8988T (cell line): Measurements from ENCODE around the gene LRRC3.

Experiments
- DNase-seq: peaks from one replicate; pipeline ENCODE4 v3.0.0; 2011

LRRC3 gene

GRCh38 chr21:44440241-44441040 is 14.9 kb upstream of the LRRC3 start:
- DNase-seq = no peak

DNA sequence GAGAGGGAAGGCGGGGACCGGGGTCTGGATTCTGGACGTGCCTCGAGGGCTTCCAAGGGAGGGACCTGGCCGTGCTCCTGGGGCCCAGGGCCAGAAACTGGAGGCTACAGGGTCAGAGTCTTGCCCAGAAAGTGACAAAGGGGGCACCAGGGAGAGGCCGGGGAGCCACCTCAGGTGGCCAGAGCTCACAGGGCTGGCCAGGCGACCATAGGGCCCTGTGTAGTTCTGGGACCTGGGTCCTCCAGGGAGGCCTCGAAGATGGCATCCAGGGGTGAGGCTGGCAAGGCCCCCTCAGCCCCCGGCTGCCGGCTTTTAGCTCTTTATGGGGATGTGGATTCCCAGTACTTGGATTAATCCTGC is 14.3 kb upstream of the LRRC3 start:
- DNase-seq = no peak

- DNase-seq = no peak
Observed at GRCh38 chr21:44441581-44442265, 13.6 kb upstream of the LRRC3 start.

DNA sequence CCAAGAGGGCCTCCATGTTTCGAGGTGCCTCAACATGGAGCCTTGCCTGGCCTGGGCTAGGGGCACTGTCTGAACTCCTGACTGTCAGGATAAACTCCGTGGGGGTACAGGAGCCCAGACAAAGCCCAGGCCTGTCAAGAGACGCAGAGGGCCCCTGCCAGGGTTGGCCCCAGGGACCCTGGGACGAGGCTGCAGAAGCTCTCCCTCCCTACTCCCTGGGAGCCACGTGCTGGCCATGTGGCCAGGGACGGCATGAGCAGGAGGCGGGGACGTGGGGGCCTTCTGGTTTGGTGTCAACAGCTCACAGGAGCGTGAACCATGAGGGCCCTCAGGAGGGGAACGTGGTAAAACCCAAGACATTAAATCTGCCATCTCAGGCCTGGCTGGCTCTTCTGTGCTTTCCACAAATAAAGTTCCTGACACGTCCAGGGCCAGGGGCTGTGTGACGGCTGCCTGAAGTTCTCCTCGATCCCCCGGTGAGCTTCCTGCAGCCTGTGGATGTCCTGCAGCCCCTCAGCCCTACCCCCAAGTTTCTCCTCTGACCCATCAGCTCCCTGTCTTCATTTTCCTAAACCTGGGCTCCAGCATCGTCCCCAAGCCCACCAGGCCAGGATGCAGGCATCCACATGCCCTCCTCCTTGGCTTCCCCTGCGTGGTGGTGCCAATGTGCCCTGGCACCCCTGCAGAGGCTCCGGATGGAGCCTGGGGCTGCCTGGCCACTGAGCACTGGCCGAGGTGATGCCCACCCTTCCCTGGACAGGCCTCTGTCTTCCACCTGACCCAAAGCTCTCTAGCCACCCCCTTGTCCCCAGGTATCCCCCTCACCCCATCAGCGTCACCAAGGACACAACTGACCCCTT is 12.8 kb upstream of the LRRC3 start:
- DNase-seq = no peak

- no peak for DNase-seq
Observed at GRCh38 chr21:44443291-44443890, 11.9 kb upstream of the LRRC3 start.

DNA sequence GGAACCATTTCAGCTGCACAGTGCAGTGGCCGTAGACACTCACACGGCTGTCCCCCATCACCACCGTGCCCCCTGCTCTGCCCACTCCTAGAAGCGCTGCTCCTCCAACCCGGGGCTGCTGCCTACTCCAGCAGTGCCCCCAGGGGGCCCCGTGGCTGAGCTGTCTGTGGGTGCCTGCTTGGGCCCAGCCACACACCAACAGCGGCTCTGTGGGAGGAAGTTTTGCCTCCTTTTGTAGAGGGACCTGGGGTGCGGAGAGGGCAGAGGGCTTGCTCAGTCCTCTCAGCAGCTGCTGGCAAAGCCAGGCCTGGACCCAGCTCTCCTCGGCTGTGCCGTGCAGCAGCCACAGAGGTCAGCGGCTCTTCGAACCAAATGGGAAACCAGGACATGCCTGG is 11.4 kb upstream of the LRRC3 start:
- DNase-seq = no peak

- DNase-seq = no peak
Observed at GRCh38 chr21:44444286-44444931, 10.9 kb upstream of the LRRC3 start.

DNA sequence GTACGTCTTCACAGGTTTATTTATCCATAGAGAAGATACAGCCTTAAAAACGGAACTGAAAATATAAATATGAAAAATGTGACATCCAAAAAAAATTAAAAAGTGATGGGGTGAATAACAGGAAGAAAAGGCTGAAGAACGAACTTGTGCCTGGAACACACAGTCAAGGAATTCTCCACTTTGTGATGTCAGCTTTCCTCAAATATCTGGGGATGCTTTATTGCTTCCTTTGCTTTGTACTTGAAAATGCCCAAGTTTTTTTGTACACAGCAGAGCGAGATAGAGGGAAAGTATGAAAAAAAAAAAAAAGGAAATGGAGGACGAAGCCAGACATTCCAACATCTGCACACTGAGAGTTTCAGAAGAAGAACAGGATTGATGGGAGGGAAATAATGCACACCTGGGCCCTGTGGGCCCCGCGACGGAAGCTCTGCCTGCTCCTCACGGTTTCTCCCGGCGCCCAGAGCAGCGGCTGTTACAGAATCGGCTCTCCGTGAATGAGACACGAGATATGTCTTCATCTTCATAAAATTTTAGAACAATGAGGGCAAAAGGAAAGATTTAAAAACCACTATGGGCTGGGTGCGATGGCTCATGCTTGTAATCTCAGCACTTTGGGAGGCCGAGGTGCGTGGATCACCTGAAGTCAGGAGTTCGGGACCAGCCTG is 10.0 kb upstream of the LRRC3 start:
- no peak for DNase-seq

GRCh38 chr21:44448651-44449131 is 6.6 kb upstream of the LRRC3 start:
- no peak for DNase-seq

DNA sequence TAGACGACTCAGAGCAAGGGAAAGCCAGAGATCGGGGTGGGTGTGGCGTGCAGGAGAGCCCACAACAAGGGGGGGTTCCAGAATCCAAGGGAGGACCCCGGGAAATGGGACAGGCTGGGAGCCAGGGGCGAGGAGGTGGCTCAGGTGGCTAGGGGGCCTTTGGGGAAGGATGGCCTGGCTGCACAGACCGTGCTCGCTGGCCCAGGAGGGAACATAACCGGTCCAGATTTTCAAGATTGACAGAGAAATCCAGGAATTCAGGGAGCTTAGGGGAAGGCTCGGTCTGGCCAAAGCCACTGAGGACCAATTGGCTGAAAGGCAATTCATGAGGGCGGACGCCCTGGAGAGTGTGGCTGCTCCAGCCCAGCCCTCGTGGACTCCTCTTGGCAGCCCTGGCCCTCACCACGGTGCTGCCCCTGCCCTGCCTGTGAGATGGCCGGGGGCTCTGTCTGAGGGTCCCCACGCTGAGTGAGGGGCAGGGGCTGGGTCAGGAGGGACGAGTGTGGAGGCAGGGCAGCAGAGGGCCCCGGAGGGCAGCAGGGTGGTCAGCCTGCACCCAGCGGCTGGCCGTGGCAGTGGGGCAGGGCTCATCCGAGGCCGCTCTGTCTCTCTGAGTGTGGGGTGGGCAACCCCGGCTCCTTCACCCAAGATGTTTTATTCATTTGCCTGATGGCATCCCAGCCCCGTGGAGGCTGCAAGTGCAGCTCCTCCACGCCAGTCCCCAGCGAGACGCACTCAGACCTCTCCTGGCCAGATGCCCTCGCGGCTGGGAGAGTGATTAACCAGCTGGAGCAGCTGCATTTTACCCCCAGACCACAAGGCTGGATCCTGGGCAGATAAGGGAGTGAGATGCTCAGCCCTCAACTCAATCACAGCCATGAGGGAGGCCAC is 5.6 kb upstream of the LRRC3 start:
- DNase-seq = no peak

- DNase-seq = no peak
Observed at GRCh38 chr21:44450402-44450801, 4.9 kb upstream of the LRRC3 start.

GRCh38 chr21:44450999-44451398 is 4.3 kb upstream of the LRRC3 start:
- DNase-seq = no peak

DNA sequence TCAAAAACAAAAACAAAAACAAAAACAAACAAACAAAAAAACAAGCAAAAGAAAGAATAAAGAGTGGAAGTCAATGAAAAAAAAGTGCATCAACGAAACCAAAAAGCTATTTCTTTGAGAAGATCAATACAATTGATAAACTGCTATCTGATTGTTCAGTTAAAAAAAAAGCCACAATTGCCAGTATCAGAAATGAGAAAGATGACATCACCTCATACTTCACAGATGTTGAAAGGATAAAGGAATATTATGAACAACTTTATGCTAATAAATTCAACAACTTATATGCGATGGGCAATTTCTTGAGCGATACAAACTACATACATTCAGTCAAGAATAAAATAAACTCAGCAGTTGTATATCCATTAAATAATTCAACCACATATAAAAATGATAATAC is 2.2 kb upstream of the LRRC3 start:
- no peak for DNase-seq

GRCh38 chr21:44454058-44454457 is 1.3 kb upstream of the LRRC3 start:
- DNase-seq = no peak

- peak; percentile 78 for DNase-seq
Observed at GRCh38 chr21:44455524-44456213, 359 bp downstream of the LRRC3 start.

GRCh38 chr21:44456214-44456914 is 1.1 kb downstream of the LRRC3 start:
- DNase-seq = no peak

DNA sequence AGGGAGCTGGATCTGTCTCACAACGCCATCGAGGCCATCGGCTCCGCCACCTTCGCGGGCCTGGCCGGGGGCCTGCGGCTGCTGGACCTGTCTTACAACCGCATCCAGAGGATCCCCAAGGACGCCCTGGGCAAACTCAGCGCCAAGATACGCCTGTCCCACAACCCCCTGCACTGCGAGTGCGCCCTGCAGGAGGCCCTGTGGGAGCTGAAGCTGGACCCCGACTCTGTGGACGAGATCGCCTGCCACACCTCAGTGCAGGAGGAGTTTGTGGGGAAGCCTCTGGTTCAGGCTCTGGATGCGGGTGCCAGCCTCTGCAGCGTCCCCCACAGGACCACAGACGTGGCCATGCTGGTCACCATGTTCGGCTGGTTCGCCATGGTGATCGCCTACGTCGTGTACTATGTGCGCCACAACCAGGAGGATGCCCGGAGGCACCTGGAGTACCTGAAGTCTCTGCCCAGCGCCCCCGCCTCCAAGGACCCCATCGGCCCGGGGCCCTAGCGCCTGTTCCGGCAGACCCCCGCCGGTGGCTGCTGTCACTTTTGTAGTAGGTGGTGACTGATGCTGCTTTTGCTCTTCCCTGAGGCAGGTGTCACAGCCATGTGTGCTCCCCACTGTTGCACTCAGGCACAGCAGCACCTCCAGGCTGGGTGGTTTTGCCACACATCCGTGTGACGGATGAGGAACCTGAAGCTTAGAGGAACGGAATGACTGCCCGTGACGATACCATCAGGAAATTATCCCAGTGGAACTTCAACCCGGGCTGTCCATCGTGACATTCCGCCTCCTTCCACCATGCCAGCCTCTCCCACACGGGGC is 1.8 kb downstream of the LRRC3 start:
- no peak for DNase-seq

DNA sequence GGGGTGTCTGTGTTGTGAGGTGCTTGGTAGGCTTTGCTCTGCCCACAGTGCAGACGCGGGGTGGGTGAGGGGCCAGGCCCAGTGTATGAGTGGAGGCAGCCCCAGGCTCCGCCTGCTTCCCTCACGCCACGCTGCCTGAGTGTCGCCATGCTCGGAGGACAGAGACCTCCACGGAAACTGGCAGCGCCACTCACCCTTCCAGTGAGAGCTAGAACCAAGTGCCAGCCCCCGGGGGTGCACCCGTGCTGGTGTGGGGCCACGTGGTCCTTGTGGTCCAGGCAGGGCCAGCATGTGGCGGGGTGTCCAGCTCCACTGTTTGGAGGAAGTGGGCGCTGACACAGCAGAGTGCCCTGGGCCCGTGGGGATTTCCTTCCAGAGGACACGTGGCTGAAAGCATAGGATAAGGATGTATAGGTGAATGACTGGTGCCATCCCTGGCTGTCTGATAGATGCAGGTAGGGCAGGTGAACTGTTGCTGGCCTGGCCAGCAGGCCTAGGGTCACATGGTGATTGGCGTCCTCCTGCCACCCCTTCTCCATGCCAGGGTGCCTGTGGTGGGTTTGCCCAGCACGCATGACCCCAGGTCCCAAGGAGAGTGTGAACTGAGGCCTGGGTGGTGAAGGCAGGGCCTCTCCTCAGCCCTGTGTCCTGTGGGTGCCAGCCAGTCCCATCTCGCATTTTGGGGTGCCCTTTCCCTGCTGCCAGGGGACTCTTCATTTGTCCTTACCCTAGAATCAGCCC is 3.8 kb downstream of the LRRC3 start:
- no peak for DNase-seq
